Activated CD8-positive, alpha-beta memory T cell treated with anti-CD3 and anti-CD28 coated beads, Interleukin-2, amount 50 U/mL, for 1 hour (primary cell): ENCODE data around the gene TMEM259.

ENCODE experiments used
- DNase-seq: peaks from one replicate; pipeline ENCODE4 v3.0.0-alpha.2; 2020; ENCODE audit errors: extremely low read depth

The TMEM259 gene

GRCh38 chr19:1017115-1017905 is 3.6 kb downstream of the TMEM259 start:
- DNase-seq = no peak

GRCh38 chr19:1016647-1017114 is 4.2 kb downstream of the TMEM259 start:
- DNase-seq = no peak

GRCh38 chr19:1015782-1016646 is 4.9 kb downstream of the TMEM259 start:
- no peak for DNase-seq

GRCh38 chr19:1015061-1015781 is 5.7 kb downstream of the TMEM259 start:
- DNase-seq = no peak

GRCh38 chr19:1014161-1015060 is 6.5 kb downstream of the TMEM259 start:
- DNase-seq = no peak

GRCh38 chr19:1013218-1013617 is 7.7 kb downstream of the TMEM259 start:
- no peak for DNase-seq

GRCh38 chr19:1012334-1012733 is 8.6 kb downstream of the TMEM259 start:
- DNase-seq = no peak

- DNase-seq = no peak
Measured at GRCh38 chr19:1011831-1012333, 9.0 kb downstream of the TMEM259 start.

GRCh38 chr19:1010586-1011510 is 10.1 kb downstream of the TMEM259 start:
- no peak for DNase-seq

GRCh38 chr19:1009981-1010538 is 10.9 kb downstream of the TMEM259 start:
- no peak for DNase-seq

GRCh38 chr19:1009041-1009980 is 11.6 kb downstream of the TMEM259 start:
- DNase-seq = no peak

- no peak for DNase-seq
Measured at GRCh38 chr19:1008268-1009040, 12.5 kb downstream of the TMEM259 start.

- no peak for DNase-seq
Measured at GRCh38 chr19:1007399-1008251, 13.3 kb downstream of the TMEM259 start.

GRCh38 chr19:1006711-1007398 is 14.1 kb downstream of the TMEM259 start:
- no peak for DNase-seq

- DNase-seq = no peak
Measured at GRCh38 chr19:1004803-1005664, 15.9 kb downstream of the TMEM259 start.
